22Rv1 (cell line): ENCODE data around the gene C4orf51.

Experiments
- ZFX ChIP-seq: fragments of 450-650 bp; IDR thresholded peaks from 2 replicates; pipeline ENCODE4 v1.6.1; 2017; ENCODE audit warnings: antibody characterized with exemption, borderline replicate concordance
- TF ChIP-seq, protein P1 (sequence below): fragments of 450-650 bp; IDR thresholded peaks from 2 replicates; pipeline ENCODE4 v1.5.1; 2017; ENCODE audit warnings: mild to moderate bottlenecking

DNA sequence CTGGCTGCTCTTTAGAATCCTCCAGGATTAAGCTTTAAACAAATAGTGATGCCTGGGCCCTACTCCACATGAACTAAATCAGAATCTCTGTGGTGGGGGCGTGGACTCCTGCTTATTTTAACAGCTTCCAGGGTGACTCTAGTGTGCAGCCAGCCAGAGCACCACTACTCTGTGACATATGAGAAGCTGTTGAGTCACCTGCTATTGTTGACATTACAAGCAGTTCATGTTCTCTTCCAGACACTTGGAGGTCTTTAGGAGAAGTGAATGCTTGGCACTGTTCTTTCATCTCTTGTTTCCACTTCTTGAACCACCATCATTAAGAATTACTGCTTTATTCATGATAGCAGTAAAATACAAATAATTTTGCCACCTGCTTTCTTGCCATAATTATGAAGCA is 426 bp upstream of the C4orf51 start:
- TF ChIP-seq, protein P1, sequence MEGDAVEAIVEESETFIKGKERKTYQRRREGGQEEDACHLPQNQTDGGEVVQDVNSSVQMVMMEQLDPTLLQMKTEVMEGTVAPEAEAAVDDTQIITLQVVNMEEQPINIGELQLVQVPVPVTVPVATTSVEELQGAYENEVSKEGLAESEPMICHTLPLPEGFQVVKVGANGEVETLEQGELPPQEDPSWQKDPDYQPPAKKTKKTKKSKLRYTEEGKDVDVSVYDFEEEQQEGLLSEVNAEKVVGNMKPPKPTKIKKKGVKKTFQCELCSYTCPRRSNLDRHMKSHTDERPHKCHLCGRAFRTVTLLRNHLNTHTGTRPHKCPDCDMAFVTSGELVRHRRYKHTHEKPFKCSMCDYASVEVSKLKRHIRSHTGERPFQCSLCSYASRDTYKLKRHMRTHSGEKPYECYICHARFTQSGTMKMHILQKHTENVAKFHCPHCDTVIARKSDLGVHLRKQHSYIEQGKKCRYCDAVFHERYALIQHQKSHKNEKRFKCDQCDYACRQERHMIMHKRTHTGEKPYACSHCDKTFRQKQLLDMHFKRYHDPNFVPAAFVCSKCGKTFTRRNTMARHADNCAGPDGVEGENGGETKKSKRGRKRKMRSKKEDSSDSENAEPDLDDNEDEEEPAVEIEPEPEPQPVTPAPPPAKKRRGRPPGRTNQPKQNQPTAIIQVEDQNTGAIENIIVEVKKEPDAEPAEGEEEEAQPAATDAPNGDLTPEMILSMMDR: no peak
- no peak for TF ChIP-seq ZFX
